Neural crest cell (in vitro differentiated cells): ENCODE measurements around the gene UTP4. TPM values are rescaled to one million over a fixed set of nuclear protein-coding genes. Genes with fewer than 3 reads are reported as not detected.
"Not testable (repeated sequence)": the region's sequence is repeated elsewhere in the genome, so short reads cannot be mapped to it uniquely, and the experiment has no call there.

ENCODE experiments used
- DNase-seq: peaks from one replicate; pipeline ENCODE4 v3.0.0; 2021; ENCODE audit warnings: low read depth, mixed read lengths, low spot score
- H3K27ac Mint-ChIP-seq: one replicate; pipeline ENCODE4 v1.8.0; 2021; ENCODE audit warnings: mild to moderate bottlenecking, mixed read lengths; ENCODE audit not compliant: unreplicated experiment
- H3K27me3 Mint-ChIP-seq: 2 replicates; pipeline ENCODE4 v1.8.0; 2021; ENCODE audit warnings: low read depth, mild to moderate bottlenecking, mixed read lengths
- H3K36me3 Mint-ChIP-seq: 2 replicates; pipeline ENCODE4 v1.8.0; 2021; ENCODE audit warnings: low read depth, mild to moderate bottlenecking, mixed read lengths
- H3K4me1 Mint-ChIP-seq: 2 replicates; pipeline ENCODE4 v1.8.0; 2021; ENCODE audit warnings: mixed read lengths
- H3K4me3 Mint-ChIP-seq: one replicate; pipeline ENCODE4 v1.8.0; 2021; ENCODE audit warnings: mild to moderate bottlenecking, mixed read lengths
- H3K9me3 Mint-ChIP-seq: 2 replicates; pipeline ENCODE4 v1.8.0; 2021; ENCODE audit warnings: mixed read lengths
- CTCF ChIP-seq: fragments of 200-600 bp; sonication (generic); conservative IDR thresholded peaks from 2 replicates; pipeline ENCODE4 v1.5.0; 2021; ENCODE audit warnings: antibody characterized with exemption, mild to moderate bottlenecking
- total RNA-seq: library from RNA; stranded (reverse); gene quantifications from 2 replicates; pipeline ENCODE4 v1.2.1, GENCODE V29; 2021

Gene UTP4
- total RNA-seq, 1 donor from 2014 or later = 78.5 TPM

DNA sequence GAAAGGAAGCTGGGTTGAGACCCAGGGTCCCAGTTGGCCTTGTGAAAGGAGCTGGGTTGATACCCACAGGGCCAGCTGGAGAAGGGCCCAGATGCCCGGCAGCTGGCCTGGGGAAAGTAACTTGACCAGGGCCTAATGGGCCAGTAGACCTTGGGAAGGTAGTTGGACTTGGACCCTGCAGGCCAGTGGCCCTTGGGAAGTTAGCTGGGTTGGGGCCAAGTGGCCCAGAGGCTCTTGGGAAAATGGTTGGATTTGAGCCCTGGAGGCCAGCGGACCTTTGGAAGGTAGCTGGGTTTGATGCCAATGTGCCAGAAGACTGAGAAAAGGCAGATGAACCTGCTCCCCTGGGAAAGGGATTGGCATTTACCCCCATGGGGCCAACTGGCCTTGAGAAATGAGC, 13.5 kb upstream of the UTP4 start:
- no peaks in the 10 kb centered on the region for H3K27me3 Mint-ChIP-seq
- no peak for TF ChIP-seq CTCF
- H3K36me3 Mint-ChIP-seq = peaks cover 27% of the 10 kb centered on the region
- no peak overlapping the region for H3K4me3 Mint-ChIP-seq
- peaks cover 2% of the 10 kb centered on the region for H3K4me1 Mint-ChIP-seq
- no peak overlapping the region for H3K27ac Mint-ChIP-seq
- DNase-seq = no peak
- no peaks in the 10 kb centered on the region for H3K9me3 Mint-ChIP-seq

- peaks cover 27% of the 10 kb centered on the region for H3K36me3 Mint-ChIP-seq
- no peaks in the 10 kb centered on the region for H3K27me3 Mint-ChIP-seq
- no peak for TF ChIP-seq CTCF
- no peaks in the 10 kb centered on the region for H3K9me3 Mint-ChIP-seq
- H3K27ac Mint-ChIP-seq = no peak overlapping the region
- DNase-seq = no peak
- no peak overlapping the region for H3K4me3 Mint-ChIP-seq
- peaks cover 5% of the 10 kb centered on the region for H3K4me1 Mint-ChIP-seq
Measured at GRCh38 chr16:69119536-69119935, 12.9 kb upstream of the UTP4 start.

- peaks cover 5% of the 10 kb centered on the region for H3K4me1 Mint-ChIP-seq
- no peak overlapping the region for H3K27ac Mint-ChIP-seq
- H3K27me3 Mint-ChIP-seq = no peaks in the 10 kb centered on the region
- no peaks in the 10 kb centered on the region for H3K9me3 Mint-ChIP-seq
- no peak for TF ChIP-seq CTCF
- DNase-seq = no peak
- H3K36me3 Mint-ChIP-seq = peaks cover 21% of the 10 kb centered on the region
- H3K4me3 Mint-ChIP-seq = no peak overlapping the region
Measured at GRCh38 chr16:69120096-69120664, 12.3 kb upstream of the UTP4 start.

- TF ChIP-seq CTCF = peak; percentile 84
- Mint-ChIP-seq H3K4me3 (no peak overlapping the region), H3K27me3 (no peaks in the 10 kb centered on the region), H3K27ac (no peak overlapping the region), H3K4me1 (peaks cover 12% of the 10 kb centered on the region), H3K36me3 (peaks cover 12% of the 10 kb centered on the region), H3K9me3 (no peaks in the 10 kb centered on the region)
- peak; percentile 68 for DNase-seq
Measured at GRCh38 chr16:69123910-69124309, 8.5 kb upstream of the UTP4 start.

- H3K27me3 Mint-ChIP-seq, H3K9me3 Mint-ChIP-seq, H3K27ac Mint-ChIP-seq, H3K4me3 Mint-ChIP-seq, DNase-seq: not testable (repeated sequence)
- Mint-ChIP-seq H3K36me3 (peaks cover 12% of the 10 kb centered on the region), H3K4me1 (peaks cover 13% of the 10 kb centered on the region)
Measured at GRCh38 chr16:69124406-69124805, 8.0 kb upstream of the UTP4 start.

- Mint-ChIP-seq H3K36me3 (peaks cover 15% of the 10 kb centered on the region), H3K4me1 (peaks cover 18% of the 10 kb centered on the region), H3K27ac (peak overlapping the region; percentile 67)
- H3K4me3 Mint-ChIP-seq, H3K9me3 Mint-ChIP-seq, DNase-seq, H3K27me3 Mint-ChIP-seq: not testable (repeated sequence)
Measured at GRCh38 chr16:69124961-69125360, 7.5 kb upstream of the UTP4 start.
